Measurements from ENCODE around the gene HHATL.

Gene HHATL

GRCh38 chr3:42704136-42704841 lies 1.7 kb upstream of the HHATL start:
- no peak for DNase-seq
- H3K36me3 ChIP-seq (replicated peaks; ENCODE audit: insufficient read depth, low read length) = no peaks in the 10 kb centered on the region
- H2AFZ ChIP-seq (ENCODE audit: low read length) = no peak overlapping the region
- H3K79me2 ChIP-seq (ENCODE audit: low read length) = no peaks in the 10 kb centered on the region
- no peak overlapping the region for H3K27ac ChIP-seq (ENCODE audit: low read length)
- H3K4me2 ChIP-seq (ENCODE audit: low read depth, low read length) = no peak overlapping the region
- H3K4me1 ChIP-seq (ENCODE audit: low read length) = no peaks in the 10 kb centered on the region
- H3K27me3 ChIP-seq (replicated peaks; ENCODE audit: insufficient read depth, low read length) = no peaks in the 10 kb centered on the region
- TF ChIP-seq CTCF (IDR thresholded peaks at IDR 0.05; ENCODE audit: low read length) (no peak), EZH2phosphoT487 (IDR thresholded peaks at IDR 0.05; ENCODE audit: low read length) (no peak), EZH2 (optimal IDR thresholded peaks at IDR 0.05; ENCODE audit: low read depth, low read length) (no peak)
- no peak overlapping the region for H3K4me3 ChIP-seq (ENCODE audit: low read length)
- H3K9me3 ChIP-seq (replicated peaks; ENCODE audit: insufficient read depth, low read length) = no peaks in the 10 kb centered on the region
- H3K9ac ChIP-seq (ENCODE audit: low read length) = no peak overlapping the region
- H4K20me1 ChIP-seq (ENCODE audit: insufficient read depth, low read length) = no peaks in the 10 kb centered on the region
- no peaks in the 10 kb centered on the region for H3K9me2 ChIP-seq (replicated peaks; ENCODE audit: insufficient read depth, low read length)
- H3F3A ChIP-seq (ENCODE audit: insufficient read depth, low read length) = no peaks in the 10 kb centered on the region

- H3K27me3 ChIP-seq (replicated peaks; ENCODE audit: insufficient read depth, low read length) = no peaks in the 10 kb centered on the region
- H3K9ac ChIP-seq (ENCODE audit: low read length) = no peak overlapping the region
- no peaks in the 10 kb centered on the region for H3K9me2 ChIP-seq (replicated peaks; ENCODE audit: insufficient read depth, low read length)
- no peak overlapping the region for H3K4me2 ChIP-seq (ENCODE audit: low read depth, low read length)
- TF ChIP-seq EZH2 (optimal IDR thresholded peaks at IDR 0.05; ENCODE audit: low read depth, low read length) (no peak), CTCF (IDR thresholded peaks at IDR 0.05; ENCODE audit: low read length) (no peak), EZH2phosphoT487 (IDR thresholded peaks at IDR 0.05; ENCODE audit: low read length) (no peak)
- no peaks in the 10 kb centered on the region for H4K20me1 ChIP-seq (ENCODE audit: insufficient read depth, low read length)
- H3K79me2 ChIP-seq (ENCODE audit: low read length) = no peaks in the 10 kb centered on the region
- H3K4me1 ChIP-seq (ENCODE audit: low read length) = no peaks in the 10 kb centered on the region
- no peak for DNase-seq
- H3K36me3 ChIP-seq (replicated peaks; ENCODE audit: insufficient read depth, low read length) = no peaks in the 10 kb centered on the region
- no peaks in the 10 kb centered on the region for H3K9me3 ChIP-seq (replicated peaks; ENCODE audit: insufficient read depth, low read length)
- H2AFZ ChIP-seq (ENCODE audit: low read length) = no peak overlapping the region
- no peak overlapping the region for H3K27ac ChIP-seq (ENCODE audit: low read length)
- no peaks in the 10 kb centered on the region for H3F3A ChIP-seq (ENCODE audit: insufficient read depth, low read length)
- no peak overlapping the region for H3K4me3 ChIP-seq (ENCODE audit: low read length)
These were observed 1.1 kb upstream of the HHATL start for GRCh38 chr3:42703695-42704025.

GRCh38 chr3:42702982-42703694 lies 540 bp upstream of the HHATL start:
- Histone ChIP-seq H3K36me3 (replicated peaks; ENCODE audit: insufficient read depth, low read length) (no peaks in the 10 kb centered on the region), H3K79me2 (ENCODE audit: low read length) (no peaks in the 10 kb centered on the region), H2AFZ (ENCODE audit: low read length) (no peak overlapping the region), H3K4me3 (ENCODE audit: low read length) (no peak overlapping the region), H3K27me3 (replicated peaks; ENCODE audit: insufficient read depth, low read length) (no peaks in the 10 kb centered on the region), H3K4me2 (ENCODE audit: low read depth, low read length) (no peak overlapping the region), H3K9me2 (replicated peaks; ENCODE audit: insufficient read depth, low read length) (no peaks in the 10 kb centered on the region), H3K9me3 (replicated peaks; ENCODE audit: insufficient read depth, low read length) (no peaks in the 10 kb centered on the region), H3K4me1 (ENCODE audit: low read length) (no peaks in the 10 kb centered on the region), H3K9ac (ENCODE audit: low read length) (no peak overlapping the region), H3F3A (ENCODE audit: insufficient read depth, low read length) (no peaks in the 10 kb centered on the region), H4K20me1 (ENCODE audit: insufficient read depth, low read length) (no peaks in the 10 kb centered on the region), H3K27ac (ENCODE audit: low read length) (no peak overlapping the region)
- no peak for DNase-seq
- no peak for TF ChIP-seq CTCF (IDR thresholded peaks at IDR 0.05; ENCODE audit: low read length)
- TF ChIP-seq EZH2 (optimal IDR thresholded peaks at IDR 0.05; ENCODE audit: low read depth, low read length) = no peak
- no peak for TF ChIP-seq EZH2phosphoT487 (IDR thresholded peaks at IDR 0.05; ENCODE audit: low read length)
